Nephron (organoid): ENCODE data around the gene VPS51.
A peak's percentile ranks its signal among the peaks of the same experiment; 100 is the strongest.
"Not testable (repeated sequence)": the region's sequence is repeated elsewhere in the genome, so short reads cannot be mapped to it uniquely, and the experiment has no call there.

Experiments
- H3K27ac Mint-ChIP-seq, 3 experiments: 2 replicates each; pipeline ENCODE4 v1.8.0; 2020; ENCODE audit warnings: mixed read lengths in 3 of 3, mild to moderate bottlenecking in 2 of 3, moderate library complexity in 1 of 3
- H3K27me3 Mint-ChIP-seq: 2 replicates; pipeline ENCODE4 v1.8.0; 2021; ENCODE audit warnings: low read depth, mild to moderate bottlenecking, moderate library complexity, mixed read lengths
- H3K36me3 Mint-ChIP-seq: 2 replicates; pipeline ENCODE4 v1.8.0; 2020; ENCODE audit warnings: low read depth, mixed read lengths
- H3K4me1 Mint-ChIP-seq: 2 replicates; pipeline ENCODE4 v1.8.0; 2020; ENCODE audit warnings: mixed read lengths
- H3K4me3 Mint-ChIP-seq, 3 experiments: 2 replicates each; pipeline ENCODE4 v1.8.0; 2020; ENCODE audit warnings: mild to moderate bottlenecking in 3 of 3, mixed read lengths in 3 of 3, moderate library complexity in 2 of 3
- H3K9me3 Mint-ChIP-seq: 2 replicates; pipeline ENCODE4 v1.8.0; 2020; ENCODE audit warnings: mixed read lengths
- CTCF ChIP-seq, 3 experiments: fragments of 200-600 bp; sonication (generic); IDR thresholded peaks; one replicate each; pipeline ENCODE4 v1.5.0; 2021; ENCODE audit warnings: antibody characterized with exemption in 3 of 3; ENCODE audit not compliant: unreplicated experiment in 3 of 3

The VPS51 gene

GRCh38 chr11:65148657-65149056 lies 52.6 kb downstream of the VPS51 start:
- H3K27me3 Mint-ChIP-seq = peaks cover 11% of the 10 kb centered on the region
- H3K4me1 Mint-ChIP-seq = peaks cover 19% of the 10 kb centered on the region
- no peaks in the 10 kb centered on the region for H3K36me3 Mint-ChIP-seq
- H3K27ac Mint-ChIP-seq = no peak overlapping the region
- no peak for TF ChIP-seq CTCF (IDR thresholded peaks at IDR 0.05; ENCODE audit: unreplicated experiment in 3 of 3)
- no peaks in the 10 kb centered on the region for H3K9me3 Mint-ChIP-seq
- H3K4me3 Mint-ChIP-seq = no peak overlapping the region

GRCh38 chr11:65150131-65150508 lies 54.1 kb downstream of the VPS51 start:
- H3K9me3 Mint-ChIP-seq, H3K36me3 Mint-ChIP-seq, H3K4me3 Mint-ChIP-seq: not testable (repeated sequence)
- Mint-ChIP-seq H3K27ac (peak overlapping the region; percentile 76 to 90 (median 83)), H3K27me3 (peaks cover 11% of the 10 kb centered on the region), H3K4me1 (peaks cover 19% of the 10 kb centered on the region)

- Mint-ChIP-seq H3K36me3 (no peaks in the 10 kb centered on the region), H3K27me3 (peaks cover 11% of the 10 kb centered on the region), H3K9me3 (no peaks in the 10 kb centered on the region), H3K4me1 (peaks cover 19% of the 10 kb centered on the region), H3K27ac (peak overlapping the region; percentile 76 to 90 (median 83)), H3K4me3 (peak overlapping the region in 1 of 3 experiments; percentile 12)
- TF ChIP-seq CTCF (IDR thresholded peaks at IDR 0.05; ENCODE audit: unreplicated experiment in 3 of 3) = no peak
Measured at GRCh38 chr11:65150509-65151299, 54.7 kb downstream of the VPS51 start.

- Mint-ChIP-seq H3K27me3 (peaks cover 11% of the 10 kb centered on the region), H3K4me1 (peaks cover 19% of the 10 kb centered on the region), H3K9me3 (no peaks in the 10 kb centered on the region), H3K27ac (peak overlapping the region in 2 of 3 experiments; percentile 23 to 83), H3K4me3 (no peak overlapping the region), H3K36me3 (no peaks in the 10 kb centered on the region)
- no peak for TF ChIP-seq CTCF (IDR thresholded peaks at IDR 0.05; ENCODE audit: unreplicated experiment in 3 of 3)
Measured at GRCh38 chr11:65151331-65151899, 55.4 kb downstream of the VPS51 start.

GRCh38 chr11:65152122-65152521 lies 56.1 kb downstream of the VPS51 start:
- Mint-ChIP-seq H3K27ac (no peak overlapping the region), H3K9me3 (no peaks in the 10 kb centered on the region), H3K4me1 (peaks cover 19% of the 10 kb centered on the region), H3K4me3 (no peak overlapping the region), H3K36me3 (no peaks in the 10 kb centered on the region), H3K27me3 (peaks cover 11% of the 10 kb centered on the region)
- no peak for TF ChIP-seq CTCF (IDR thresholded peaks at IDR 0.05; ENCODE audit: unreplicated experiment in 3 of 3)

GRCh38 chr11:65156256-65156655 lies 60.2 kb downstream of the VPS51 start:
- no peaks in the 10 kb centered on the region for H3K36me3 Mint-ChIP-seq
- TF ChIP-seq CTCF (IDR thresholded peaks at IDR 0.05; ENCODE audit: unreplicated experiment in 3 of 3) = no peak
- no peaks in the 10 kb centered on the region for H3K9me3 Mint-ChIP-seq
- H3K4me1 Mint-ChIP-seq = peaks cover 2% of the 10 kb centered on the region
- H3K27me3 Mint-ChIP-seq = peaks cover 5% of the 10 kb centered on the region
- no peak overlapping the region for H3K4me3 Mint-ChIP-seq
- H3K27ac Mint-ChIP-seq = no peak overlapping the region
